Right lobe of liver (tissue), 4 donors: ENCODE data around the gene CYS1.

Experiments used
- CTCF ChIP-seq, 4 donors: fragments of 200-600 bp in 3 of 4; fragments of 450-650 bp in 1 of 4; IDR thresholded peaks; one replicate each; pipeline versions ENCODE4 v1.5.1 to v1.8.0; 2016 to 2022; ENCODE audit warnings: antibody characterized with exemption in 4 of 4, mild to moderate bottlenecking in 2 of 4
- POLR2A ChIP-seq: fragments of 450-650 bp; IDR thresholded peaks from one replicate; pipeline ENCODE4 v1.6.1; 2017; ENCODE audit warnings: antibody characterized with exemption, mild to moderate bottlenecking
- donor health status: DM: no; HTN: no; CAD: no.
- donor health status: DM: no; HTN: no; CAD: no.
- donor health status: DM: no; HTN: yes; CAD: no.

DNA sequence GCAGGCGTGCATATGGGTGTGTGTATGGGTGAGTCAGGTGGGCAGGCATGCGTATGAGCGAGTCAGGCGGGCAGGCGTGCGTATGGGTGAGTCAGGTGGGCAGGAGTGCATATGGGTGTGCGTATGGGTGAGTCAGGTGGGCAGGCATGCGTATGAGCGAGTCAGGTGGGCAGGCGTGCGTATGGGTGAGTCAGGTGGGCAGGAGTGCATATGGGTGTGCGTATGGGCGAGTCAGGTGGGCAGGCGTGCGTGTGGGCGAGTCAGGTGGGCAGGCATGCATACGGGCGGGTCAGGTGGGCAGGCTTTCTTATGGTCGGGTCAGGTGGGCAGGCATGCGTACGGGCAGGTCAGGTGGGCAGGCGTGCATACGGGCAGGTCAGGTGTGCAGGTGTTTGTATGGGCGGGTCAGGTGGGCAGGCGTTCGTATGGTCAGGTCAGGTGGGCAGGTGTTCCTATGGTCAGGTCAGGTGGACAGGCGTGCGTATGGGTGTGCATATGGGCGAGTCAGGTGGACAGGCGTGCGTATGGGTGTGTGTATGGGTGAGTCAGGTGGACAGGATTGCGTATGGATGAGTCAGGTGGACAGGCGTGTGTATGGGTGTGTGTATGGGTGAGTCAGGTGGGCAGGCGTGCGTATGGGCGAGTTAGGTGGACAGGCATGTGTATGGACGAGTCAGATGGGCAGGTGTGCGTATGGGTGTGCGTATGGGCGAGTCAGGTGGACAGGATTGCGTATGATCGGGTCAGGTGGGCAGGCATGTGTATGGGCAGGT lies 65.6 kb downstream of the CYS1 start:
- TF ChIP-seq CTCF (IDR thresholded peaks at IDR 0.05) (no peak), POLR2A (no peak)
